Thyroid gland (tissue), 4 donors: ENCODE data around the gene NEK6.

Source experiments
- POLR2A ChIP-seq, 2 donors: fragments of 450-650 bp; IDR thresholded peaks; one replicate each; pipeline ENCODE4 v1.6.1; 2017; ENCODE audit warnings: antibody characterized with exemption in 2 of 2, mild to moderate bottlenecking in 2 of 2, moderate library complexity in 1 of 2
- TF ChIP-seq, protein P1 (sequence below), 6 experiments: fragments of 200-600 bp in 3 of 6; fragments of 450-650 bp in 3 of 6; sonication (generic) in 3 of 6; IDR thresholded peaks; one replicate each; pipeline ENCODE4 v1.5.1; 2016 to 2019; ENCODE audit warnings: antibody characterized with exemption in 6 of 6, mild to moderate bottlenecking in 2 of 6, inconsistent platforms in 1 of 6, moderate library complexity in 1 of 6

DNA sequence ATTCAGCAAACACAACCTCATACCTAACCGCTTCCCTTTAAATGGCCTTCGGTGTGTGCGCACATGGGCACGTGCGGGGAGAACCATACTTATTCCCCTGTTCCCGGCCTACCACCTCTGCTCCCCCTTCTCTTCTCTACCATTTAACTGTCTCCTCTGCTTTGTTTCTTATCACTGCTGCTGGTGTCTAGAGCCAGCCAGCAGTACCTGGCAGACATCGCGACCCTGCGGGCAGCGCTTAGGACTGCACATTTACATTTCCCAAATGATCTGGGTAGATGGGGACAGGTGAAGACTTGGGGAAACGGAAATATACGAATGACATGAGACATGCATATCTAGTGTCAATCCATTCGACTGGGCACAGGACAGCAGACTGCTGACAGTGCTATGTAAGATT, 100.9 kb downstream of the NEK6 start:
- TF ChIP-seq, protein P1, sequence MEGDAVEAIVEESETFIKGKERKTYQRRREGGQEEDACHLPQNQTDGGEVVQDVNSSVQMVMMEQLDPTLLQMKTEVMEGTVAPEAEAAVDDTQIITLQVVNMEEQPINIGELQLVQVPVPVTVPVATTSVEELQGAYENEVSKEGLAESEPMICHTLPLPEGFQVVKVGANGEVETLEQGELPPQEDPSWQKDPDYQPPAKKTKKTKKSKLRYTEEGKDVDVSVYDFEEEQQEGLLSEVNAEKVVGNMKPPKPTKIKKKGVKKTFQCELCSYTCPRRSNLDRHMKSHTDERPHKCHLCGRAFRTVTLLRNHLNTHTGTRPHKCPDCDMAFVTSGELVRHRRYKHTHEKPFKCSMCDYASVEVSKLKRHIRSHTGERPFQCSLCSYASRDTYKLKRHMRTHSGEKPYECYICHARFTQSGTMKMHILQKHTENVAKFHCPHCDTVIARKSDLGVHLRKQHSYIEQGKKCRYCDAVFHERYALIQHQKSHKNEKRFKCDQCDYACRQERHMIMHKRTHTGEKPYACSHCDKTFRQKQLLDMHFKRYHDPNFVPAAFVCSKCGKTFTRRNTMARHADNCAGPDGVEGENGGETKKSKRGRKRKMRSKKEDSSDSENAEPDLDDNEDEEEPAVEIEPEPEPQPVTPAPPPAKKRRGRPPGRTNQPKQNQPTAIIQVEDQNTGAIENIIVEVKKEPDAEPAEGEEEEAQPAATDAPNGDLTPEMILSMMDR (IDR thresholded peaks at IDR 0.05): no peak
- no peak for TF ChIP-seq POLR2A (IDR thresholded peaks at IDR 0.05)
